22Rv1 (cell line): ENCODE results near the gene ATF2.

Experiments used
- CTCF ChIP-seq: fragments of 450-650 bp; IDR thresholded peaks from 2 replicates; pipeline ENCODE4 v1.5.1; 2017; ENCODE audit warnings: mild to moderate bottlenecking
- ZFX ChIP-seq: fragments of 450-650 bp; IDR thresholded peaks from 2 replicates; pipeline ENCODE4 v1.6.1; 2017; ENCODE audit warnings: antibody characterized with exemption, borderline replicate concordance

DNA sequence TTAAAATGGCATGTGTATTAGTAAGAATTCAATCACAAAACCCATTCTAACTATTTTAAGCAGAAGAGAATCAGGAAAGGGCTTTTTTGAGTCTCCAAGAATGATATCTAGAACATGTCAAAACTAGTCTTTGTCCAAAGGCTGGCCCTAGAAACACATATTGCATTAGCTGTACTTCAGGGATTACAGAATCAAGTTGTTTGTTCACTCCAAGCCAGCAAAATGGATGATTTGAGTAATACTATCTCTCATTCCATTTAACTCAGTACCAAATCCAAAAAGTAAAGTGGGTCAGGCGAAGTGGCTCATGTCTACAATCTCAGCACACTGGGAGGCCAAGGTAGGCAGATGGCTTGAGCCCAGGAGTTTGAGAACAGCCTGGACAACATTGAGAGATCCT is 41.3 kb downstream of the ATF2 start:
- no peak for TF ChIP-seq CTCF
- TF ChIP-seq ZFX = no peak
